HG03066 (cell line): ENCODE results near the gene HES2.
"Not testable (repeated sequence)": the region's sequence is repeated elsewhere in the genome, so short reads cannot be mapped to it uniquely, and the experiment has no call there.

Experiments used
- ATAC-seq: cut with Tn5 transposase; IDR thresholded peaks from one replicate; pipeline ENCODE4 v1.9.1; 2021; ENCODE audit warnings: low read depth; ENCODE audit not compliant: unreplicated experiment

The HES2 gene

DNA sequence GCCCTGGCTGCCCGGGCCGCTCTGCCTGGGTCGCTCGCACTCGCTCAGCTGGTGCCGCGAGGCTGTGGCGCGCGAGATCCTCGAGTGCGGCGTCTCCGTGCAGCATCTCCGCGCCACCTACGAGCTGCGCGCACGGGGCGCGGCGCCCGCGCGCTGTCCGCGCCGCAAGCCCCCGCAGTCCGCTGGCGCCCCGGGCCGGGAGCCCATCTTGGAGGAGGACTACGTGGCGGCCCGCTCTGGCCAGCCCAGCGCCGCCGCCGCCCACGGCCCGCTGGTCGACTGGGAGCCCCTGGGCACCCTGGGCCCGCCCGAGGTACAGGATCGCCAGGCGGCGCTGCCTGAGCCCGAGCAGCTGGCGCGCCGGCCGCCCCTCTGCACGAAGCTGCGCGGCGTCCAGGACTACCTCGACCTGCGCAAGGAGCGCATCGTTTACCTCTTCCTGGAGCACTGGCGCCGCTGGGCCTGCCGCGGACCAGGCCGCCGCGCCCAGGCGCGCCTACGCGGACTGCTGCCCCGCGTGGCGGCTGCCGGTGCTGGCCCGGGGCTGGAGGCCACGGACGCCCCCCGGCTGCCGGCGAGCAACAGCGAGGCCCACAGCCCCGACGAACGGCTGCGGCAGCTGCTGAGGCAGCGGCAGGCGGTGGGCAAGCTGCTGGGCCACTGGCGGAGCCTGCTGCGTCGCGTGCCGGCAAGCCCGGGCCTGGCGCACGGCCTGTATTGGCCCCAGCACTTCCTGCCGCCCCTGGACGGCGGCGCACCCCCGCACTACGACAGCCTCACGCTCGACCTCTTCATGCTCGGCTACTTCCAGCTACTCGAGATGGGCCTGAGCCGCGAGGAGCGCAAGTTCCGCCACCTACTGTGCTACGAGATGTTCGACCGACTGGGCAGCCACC is 35.4 kb upstream of the HES2 start:
- no peak for ATAC-seq

DNA sequence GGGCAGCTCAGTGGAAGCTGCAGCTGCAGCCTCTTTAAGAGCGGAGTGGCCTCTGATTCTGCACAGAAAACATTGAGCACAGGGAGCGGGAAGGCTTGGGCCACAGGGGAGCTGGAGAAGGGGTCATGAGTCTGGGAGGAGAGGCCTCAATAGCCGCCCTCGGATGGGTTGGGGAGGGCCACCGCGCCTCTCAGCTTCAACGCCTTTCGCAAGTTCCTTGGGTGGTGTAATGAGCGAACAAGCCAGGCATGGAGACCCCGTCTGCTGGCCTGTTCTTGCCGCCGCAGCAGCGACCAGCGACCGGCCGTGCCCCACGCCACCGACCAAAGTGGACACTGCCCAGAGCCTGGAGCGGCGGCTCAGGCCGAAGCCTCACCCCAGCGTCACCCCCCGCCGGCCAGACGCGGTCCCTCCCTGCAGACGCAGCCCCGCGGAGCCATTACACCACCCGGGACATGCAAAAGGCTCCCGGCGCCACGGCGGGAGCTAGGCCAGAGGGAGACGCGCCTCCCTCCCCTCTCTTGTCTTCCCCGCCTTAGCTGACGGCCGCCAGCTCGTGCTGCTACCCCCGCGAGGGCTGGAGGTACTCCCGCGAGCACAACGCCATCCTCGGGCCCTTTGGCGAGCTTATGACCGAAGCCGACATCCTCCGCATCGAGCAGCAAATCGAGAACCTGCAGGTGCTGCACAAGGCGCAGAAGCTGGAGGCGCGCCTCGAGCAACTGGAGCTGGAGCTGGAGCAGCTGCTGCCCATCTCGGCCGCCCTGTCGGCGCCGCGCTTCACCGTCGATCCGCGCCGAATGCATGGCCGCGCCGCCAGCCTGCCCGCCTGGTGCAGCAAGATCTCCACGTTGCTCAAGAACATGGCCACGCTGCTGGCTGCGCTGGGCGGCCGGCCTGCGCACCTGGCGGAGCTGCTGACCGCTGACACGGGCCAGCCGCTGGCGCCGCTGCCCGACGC is 34.5 kb upstream of the HES2 start:
- ATAC-seq = not testable (repeated sequence)

DNA sequence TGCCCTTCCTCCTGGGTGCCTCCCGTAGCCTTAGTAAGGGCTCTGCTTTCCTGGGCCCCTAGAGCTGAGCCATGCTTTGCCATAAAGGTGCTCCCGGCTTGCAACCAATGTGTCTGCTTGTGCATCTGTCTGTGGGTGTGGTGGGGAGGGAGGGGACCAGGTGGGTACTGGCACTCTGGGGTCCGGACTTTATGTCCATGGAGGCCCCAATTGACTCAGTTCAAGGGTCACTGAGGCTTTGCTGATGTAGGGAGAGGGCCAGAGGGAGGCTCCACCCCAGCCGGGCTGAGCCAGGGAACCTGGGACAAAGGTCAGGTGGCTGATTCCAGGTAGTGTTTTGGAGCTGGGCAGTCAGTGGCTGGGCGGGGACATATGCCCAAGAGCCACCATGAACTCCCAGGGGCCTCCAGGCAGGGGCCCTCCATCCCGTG is 31.2 kb upstream of the HES2 start:
- ATAC-seq = no peak

DNA sequence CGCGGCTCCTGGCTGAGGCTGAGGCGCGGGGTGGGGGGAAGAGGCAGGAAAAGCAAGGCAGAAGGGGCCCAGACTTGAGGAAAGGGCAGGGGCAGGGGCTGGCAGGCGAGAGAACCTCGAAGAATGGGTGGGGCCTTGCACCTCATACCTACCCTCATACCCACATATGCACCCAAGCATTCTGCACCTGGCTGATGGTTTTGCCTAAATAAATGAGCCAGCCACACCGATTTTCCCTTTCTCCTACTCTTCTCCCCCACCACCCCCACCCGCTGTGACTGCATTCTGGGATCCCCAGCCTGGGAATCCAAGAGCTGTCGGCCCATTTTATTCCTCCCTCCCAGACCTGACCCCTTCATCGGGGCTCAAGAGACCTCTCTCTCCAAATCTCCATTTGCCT is 30.8 kb upstream of the HES2 start:
- not testable (repeated sequence) for ATAC-seq

DNA sequence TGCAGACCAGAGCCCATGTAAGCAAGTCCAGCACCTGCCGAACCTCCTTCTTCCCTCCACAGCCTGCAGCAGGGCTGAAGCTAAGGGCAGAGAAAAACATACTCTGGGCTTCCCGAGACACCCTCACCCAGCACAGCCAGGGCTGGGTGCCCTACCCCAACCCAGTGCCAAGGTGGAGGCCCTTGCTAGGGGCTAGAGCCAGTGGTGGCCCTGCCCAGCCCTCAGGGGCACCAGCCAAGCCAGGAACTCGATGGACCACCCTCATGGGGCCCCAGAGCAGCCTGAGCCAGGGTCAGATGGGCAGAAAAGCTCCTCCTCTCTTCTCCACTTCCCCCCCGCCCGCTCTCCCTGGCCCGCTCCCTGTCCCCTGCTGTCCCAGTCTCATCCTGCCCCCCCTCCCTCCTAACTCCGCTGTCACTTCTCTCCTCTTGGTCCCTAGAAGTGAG is 30.3 kb upstream of the HES2 start:
- ATAC-seq = no peak

DNA sequence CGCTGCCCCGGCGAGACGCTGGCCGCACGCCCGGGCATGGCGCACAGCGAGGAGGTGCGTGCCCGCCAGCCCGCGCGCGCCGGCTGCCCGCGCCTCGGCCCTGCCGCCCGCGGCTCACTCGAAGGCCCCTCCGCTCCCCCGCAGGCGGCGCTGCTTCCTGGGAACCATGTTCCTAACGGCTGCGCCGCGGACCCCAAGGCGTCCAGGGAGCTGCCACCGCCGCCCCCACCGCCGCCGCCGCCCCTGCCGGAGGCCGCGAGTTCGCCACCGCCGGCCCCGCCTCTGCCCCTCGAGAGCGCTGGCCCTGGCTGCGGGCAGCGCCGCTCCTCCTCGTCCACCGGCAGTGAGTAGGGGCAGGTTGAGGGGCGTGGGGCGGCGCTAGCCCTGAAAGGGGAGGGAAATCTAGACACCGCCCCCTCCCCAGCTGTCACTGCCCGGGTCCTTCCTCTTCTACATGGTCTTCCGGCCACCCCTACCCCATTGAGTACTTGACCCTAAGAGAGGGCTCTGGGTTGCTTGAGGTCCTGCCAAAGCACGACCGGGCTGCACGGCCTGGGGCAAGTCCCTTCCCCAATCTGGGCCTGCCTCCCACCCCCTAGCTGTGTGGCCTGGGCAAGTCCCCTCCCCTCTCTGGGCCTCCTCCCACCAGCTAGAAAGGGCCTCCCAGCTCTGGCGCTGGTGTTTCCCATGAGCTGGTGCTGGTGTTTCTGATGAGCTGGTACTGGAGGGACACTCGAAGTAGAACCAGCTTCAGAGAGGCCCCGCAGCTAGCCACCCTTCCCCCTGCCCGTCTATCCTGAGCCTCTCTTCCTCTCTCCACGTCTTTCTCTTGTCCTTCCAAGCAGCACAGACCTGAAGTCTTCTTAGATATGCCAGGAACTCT is 29.3 kb upstream of the HES2 start:
- ATAC-seq = no peak

DNA sequence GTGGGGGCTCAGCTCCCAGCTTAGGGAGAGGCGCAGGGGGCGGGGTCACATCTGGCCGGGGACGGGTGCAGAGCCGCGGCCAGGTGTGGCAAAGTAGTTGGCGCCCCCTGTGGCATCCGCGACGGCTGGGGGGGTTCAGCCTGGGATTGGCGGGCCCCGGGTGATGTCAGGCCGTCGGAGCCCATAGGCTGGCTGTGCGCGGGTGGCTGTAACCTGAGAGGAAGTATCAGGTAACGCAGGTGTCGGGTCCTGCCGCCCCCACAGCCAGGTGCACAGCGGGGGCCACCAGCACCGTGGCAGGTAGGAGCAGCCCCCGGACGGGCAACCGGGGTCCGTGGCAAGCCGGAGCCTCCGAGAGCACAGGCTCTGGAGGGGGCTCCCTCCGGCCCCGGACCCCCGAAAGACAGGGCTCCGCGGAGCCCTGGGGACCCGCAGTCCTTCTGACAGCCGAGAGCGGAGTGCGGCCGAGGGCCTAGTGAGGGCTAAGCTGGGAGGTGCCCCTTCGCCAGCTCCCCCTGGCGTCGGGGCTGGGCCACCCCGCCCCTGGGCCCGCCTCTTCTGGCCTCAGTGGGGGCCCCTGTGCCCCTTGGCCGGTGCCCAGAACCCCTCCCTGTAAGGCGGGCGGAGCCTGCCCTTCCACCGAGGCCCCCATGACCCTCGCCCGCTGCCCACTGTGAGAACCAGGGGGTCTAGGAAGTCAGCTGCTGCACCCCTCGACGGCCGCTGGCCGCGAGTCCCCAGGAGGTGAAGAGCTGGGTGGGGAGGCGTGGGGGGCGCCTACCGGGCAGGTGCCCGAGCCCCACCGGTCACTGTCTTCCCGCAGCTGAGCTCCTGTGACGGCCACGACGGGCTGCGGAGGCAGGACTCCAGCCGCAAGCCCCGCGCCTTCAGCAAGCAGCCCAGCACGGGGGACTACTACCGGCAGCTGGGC is 28.4 kb upstream of the HES2 start:
- ATAC-seq = no peak

DNA sequence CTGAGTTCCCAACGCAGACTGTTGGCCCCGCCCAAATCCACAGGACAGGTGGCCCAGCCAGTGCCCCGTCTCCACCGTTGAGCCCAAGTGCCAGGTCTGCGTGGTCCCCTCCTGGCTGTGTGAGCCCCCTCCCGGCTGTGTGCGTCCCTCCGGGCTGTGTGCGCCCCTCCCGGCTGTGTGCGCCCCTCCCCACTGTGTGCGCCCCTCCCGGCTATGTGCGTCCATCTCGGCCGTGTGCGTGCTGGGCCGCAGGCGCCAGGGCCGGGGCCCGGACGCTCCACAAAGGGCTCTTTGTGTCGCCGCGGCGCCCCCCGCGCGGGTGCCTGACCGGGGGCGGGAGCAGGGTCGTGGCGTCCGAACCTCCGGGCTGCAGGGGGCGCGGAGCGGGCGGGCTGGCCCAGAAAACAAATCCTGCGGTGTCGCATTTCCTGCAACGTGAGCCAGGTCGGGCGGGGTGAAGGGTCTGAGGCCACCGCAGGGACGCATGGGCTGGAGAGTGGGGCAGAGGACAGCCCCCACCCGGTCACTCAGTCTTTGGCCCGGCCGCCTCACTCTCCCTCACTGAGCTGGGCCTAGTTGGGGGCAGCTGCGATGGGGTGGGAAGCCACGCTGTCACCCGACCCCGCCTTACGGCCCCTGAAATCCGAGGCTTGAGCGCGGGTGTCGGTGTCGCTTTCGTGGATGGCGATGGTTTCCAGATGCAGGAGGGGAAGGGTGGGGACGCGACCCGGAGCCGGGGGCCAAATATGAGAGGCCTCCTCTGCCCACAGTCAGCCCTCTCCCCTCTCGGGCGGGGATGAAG is 27.5 kb upstream of the HES2 start:
- ATAC-seq = no peak

DNA sequence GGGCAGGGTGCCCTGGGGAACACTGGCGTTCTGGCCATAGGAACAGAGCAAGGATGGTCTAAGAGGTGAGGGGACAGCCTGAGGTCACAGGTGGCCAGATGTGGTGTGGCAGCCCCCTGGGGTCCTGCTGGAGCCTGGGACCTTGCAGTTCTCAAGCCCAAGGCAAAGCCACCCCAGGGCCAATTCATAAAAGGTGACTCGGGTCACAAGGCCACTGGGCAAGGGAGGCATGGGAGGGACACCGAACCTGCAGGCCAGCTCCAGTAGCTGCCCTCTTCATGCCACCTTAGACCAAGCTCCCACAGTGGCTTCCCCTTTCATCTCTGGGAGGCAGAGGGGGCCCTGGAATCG is 26.9 kb upstream of the HES2 start:
- no peak for ATAC-seq

DNA sequence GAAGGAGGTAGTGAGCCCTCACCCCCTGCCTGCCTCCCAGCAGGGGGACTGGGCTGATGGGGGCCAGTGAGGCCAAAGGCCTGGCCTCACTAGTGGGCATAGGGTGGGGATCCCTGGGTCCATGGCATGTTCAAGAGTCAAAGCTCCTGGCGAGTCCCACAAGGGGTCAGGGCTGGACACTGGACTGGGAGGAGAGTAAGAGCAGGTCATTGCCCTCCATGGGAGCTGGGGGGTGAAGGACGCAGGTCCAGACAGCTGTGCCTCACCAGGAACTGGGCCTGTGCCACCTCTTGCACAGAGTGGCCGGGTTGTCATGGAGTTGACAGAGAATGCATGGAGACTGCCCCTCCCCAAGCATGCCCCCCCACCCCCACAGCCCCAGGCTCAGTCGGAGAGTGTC is 26.2 kb upstream of the HES2 start:
- not testable (repeated sequence) for ATAC-seq

DNA sequence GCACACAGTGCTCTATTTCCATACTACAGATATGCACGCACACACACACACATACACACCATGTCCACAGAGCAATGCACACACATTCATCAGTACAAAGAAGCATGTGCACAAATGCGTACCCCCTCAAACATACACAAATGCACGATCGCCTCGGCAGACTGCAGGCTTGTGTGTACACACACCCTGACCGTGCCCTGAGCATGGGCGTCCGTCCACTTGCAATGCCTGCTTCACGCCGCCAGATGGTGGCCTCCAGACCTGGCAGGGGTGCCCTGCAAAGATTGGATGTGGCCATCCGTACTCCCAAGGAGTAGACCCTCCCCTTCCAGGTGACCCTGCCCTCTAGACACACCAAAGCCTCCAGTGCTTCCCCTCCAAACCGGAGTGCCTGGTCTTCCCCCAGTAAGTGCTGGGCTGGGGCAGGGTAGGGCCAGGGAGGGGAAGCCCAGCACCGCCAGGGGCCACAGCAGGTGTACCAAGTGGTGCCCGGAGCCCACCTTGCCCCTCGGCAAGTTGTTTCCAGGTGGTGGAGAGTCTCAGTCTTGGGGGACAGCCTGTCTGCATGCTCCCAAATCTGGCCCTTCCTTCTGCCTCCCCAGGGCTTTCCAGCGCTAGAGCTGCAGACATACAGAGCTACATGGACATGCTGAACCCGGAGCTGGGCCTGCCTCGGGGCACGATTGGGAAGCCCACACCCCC is 25.5 kb upstream of the HES2 start:
- ATAC-seq = no peak

DNA sequence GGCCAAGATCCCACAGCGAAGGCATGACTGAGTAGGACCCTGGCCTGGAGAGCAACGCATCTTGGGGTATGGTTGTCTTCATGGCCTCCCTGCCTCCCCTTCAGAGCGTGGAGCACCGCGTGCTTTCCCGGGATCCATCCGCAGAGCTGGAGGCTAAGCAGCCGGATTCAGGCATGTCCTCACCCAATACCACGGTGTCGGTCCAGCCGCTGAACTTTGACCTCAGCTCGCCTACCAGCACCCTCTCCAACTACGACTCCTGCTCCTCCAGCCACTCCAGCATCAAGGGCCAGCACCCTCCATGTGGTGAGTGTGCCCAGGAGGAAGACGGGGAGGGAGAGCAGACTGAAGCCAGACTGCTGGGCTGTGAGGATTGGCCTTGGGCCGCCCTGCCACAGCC is 24.7 kb upstream of the HES2 start:
- ATAC-seq = no peak

DNA sequence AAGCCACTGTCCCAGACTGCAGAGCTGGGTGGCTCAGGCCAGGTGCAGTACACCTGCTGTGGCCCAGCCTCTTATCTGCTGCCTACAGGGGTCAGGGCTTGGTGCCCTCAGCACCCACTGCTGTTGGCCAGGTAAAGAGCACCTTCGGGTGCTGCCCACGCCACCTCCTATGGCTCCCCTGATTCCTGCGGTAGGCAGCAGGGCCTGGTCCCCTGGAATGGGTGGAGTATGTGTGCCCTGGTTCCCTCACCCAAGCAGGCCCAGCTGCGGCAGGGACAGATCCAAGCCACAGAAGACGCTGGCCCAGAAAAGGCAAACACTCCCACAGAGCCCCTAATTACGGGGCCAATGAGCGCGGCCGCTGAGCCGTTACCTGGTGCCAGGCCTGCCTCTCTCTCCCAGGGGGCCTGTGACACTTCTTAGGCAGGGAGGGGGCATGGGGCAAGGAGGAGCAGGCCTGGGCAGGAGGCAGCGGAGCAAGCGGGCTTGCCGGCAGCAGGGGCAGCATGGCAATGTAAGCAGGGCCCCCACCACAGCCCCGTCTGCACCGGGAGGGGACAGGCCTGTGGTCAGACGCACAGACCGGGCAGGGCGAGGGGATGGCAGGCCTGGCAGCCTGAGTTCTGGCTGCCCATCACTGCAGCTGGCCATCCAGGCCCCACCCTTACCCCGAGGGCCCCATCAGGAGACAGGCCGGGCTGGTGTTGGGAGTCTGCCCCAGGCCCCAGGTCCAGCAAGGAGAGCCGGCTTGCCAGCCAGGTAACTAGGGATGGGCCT is 23.8 kb upstream of the HES2 start:
- no peak for ATAC-seq

DNA sequence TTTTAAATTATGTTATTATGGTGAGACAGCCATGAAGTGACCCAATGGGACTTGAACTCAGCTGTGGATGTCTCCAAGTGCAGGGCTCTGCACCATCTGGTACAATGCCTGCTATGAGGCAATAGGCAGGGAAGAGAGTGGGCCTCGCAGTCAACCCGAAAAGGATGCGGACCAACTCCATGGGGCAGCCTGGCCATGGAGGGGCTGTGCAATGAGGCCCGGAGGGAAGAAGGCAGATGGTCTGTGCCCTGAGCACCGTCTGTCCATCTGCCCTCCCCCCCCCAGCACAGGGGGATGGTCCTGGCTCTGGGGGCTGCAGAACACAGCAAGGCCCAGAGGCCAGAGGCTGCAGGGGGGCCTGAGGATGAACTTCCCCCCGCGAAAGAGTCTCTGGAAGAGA is 21.9 kb upstream of the HES2 start:
- ATAC-seq = no peak

DNA sequence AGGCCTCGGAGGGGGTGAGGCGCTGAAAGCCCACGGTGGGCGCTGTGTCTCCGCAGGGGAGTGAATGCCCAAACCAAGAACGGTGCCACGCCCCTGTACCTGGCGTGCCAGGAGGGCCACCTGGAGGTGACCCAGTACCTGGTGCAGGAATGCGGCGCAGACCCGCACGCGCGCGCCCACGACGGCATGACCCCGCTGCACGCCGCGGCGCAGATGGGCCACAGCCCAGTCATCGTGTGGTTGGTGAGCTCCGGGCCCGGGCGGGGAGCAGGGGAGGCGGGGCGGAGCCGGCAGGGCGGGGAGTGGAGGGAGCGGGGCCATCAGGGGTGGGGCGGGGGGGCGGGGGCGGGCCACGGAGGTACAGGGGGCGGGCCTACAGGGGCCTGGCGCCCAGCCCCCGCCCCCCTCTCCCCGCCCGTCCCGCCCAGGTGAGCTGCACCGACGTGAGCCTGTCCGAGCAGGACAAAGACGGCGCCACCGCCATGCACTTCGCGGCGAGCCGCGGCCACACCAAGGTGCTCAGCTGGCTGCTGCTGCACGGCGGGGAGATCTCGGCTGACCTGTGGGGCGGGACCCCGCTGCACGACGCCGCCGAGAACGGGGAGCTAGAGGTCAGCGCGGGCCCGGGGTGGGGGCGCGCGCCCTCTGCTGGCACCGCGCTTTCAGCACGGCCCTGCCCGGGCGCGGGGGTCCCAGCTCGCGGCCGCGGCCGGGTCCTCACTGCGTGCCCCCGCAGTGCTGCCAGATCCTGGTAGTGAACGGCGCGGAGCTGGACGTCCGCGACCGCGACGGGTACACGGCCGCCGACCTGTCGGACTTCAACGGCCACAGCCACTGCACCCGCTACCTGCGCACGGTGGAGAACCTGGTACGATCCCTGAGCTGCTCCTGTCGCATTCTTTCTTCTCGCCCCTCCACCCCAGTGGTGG is 20.7 kb upstream of the HES2 start:
- no peak for ATAC-seq

DNA sequence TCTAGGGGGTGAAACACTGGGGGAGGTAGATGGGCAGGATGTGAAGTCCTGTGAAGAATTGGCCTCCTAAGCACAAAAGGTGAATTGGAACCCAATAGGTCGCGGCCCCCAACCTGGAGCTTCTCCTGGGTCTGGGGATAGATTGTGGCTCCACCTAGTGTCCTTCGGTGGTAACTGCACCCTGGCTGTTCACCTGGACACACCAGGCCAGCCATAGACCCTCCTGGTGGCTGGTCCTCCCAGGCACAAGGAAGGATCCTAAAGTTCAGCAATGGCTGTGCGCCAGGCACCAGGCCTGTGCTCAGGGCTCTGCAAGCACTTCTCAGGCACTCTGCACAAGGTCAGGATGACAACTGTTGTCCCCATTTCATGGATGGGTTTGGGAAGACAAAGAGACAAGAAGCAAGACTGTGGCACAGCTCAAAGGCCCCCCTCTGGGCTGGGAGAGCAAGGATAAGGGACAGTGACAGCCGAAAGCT is 18.4 kb upstream of the HES2 start:
- ATAC-seq = no peak
